ENCODE data around the gene HOXD12. TPM values are rescaled to one million over a fixed set of nuclear protein-coding genes. Genes with fewer than 3 reads are reported as not detected.
A peak's percentile ranks its signal among the peaks of the same experiment; 100 is the strongest.

The HOXD12 gene
- total RNA-seq, 1 experiment from 2014 or later = not detected

DNA sequence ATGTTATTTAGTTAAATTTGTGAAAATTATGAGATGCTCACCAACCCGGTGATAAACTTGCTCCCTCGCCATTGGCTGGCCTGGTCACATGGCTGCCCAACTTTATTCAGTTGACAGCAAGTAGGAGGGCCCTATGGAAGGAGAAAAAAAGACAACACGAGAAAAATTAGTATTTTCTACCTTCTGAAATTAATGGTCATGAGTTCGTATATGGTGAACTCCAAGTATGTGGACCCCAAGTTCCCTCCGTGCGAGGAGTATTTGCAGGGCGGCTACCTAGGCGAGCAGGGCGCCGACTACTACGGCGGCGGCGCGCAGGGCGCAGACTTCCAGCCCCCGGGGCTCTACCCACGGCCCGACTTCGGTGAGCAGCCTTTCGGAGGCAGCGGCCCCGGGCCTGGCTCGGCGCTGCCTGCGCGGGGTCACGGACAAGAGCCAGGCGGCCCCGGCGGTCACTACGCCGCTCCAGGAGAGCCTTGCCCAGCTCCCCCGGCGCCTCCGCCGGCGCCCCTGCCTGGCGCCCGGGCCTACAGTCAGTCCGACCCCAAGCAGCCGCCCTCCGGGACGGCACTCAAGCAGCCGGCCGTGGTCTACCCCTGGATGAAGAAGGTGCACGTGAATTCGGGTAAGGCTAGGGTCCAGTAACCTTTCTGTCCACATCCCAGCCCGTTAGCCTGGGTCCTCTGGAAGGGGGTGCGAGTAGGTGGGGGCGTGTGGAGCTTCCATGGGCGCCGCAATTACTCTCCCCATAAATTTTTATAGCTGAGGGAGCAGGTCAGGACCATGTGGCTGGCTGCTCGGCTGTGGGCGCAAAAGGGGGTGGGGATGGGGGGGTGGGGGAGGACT, 52.1 kb downstream of the HOXD12 start, which contains the start of gene HOXD4:
TSS of gene HOXD4 (plus strand) at position 109 of the 846 bp plus-strand sequence. CDS start at position 193, 84 bp downstream.
- H3K36me3 ChIP-seq (ENCODE audit: low read depth) = no peaks in the 10 kb centered on the region
- intact Hi-C loops (cut with micrococcal nuclease; ENCODE audit: unreplicated experiment) = no loop called here
- no peaks in the 10 kb centered on the region for H3K9me3 ChIP-seq (ENCODE audit: insufficient read depth, low read depth)
- H4K20me1 ChIP-seq (ENCODE audit: insufficient read depth) = no peaks in the 10 kb centered on the region
- peaks cover 89% of the 10 kb centered on the region for H3K27me3 ChIP-seq (ENCODE audit: insufficient read depth, low read depth)
- CTCF ChIA-PET = no interaction called here
- H3K9me2 ChIP-seq (ENCODE audit: insufficient read depth) = no peaks in the 10 kb centered on the region
- no peaks in the 10 kb centered on the region for H3K79me2 ChIP-seq (ENCODE audit: low read depth)
- TF ChIP-seq CTCF (conservative IDR thresholded peaks at IDR 0.05) = no peak
- TF ChIP-seq EZH2 (IDR thresholded peaks at IDR 0.05; ENCODE audit: low read depth) = no peak
- H3K27ac ChIP-seq = no peak within 1 kb of the TSS
- H3F3A ChIP-seq (ENCODE audit: insufficient read depth, low read depth) = no peaks in the 10 kb centered on the region
- POLR2A ChIA-PET (ENCODE audit: unreplicated experiment) = no interaction called here
- H3K4me3 ChIP-seq = no peak within 1 kb of the TSS
- DNase-seq = no peak
- no peaks in the 10 kb centered on the region for H3K4me1 ChIP-seq (replicated peaks; ENCODE audit: insufficient read depth)
- H3K4me2 ChIP-seq = no peak within 1 kb of the TSS
- no TSS peak for BruUV-seq (replicated peaks)
- H2AFZ ChIP-seq = no peak within 1 kb of the TSS

Small RNA genes lying within 50 kb of the gene (microRNA-seq; reads per million reads assigned to microRNA genes)
- gene MIR10B (ENCODE audit: borderline number of aligned reads, borderline replicate concordance) = 118 reads per million, percentile 53 among the genes with 10 or more reads in this experiment

Other genes starting within 250 kb of the HOXD12 start
- 24.8 and 43.8 TPM in 2 replicates for gene LNPK, start 97.5 kb upstream of the HOXD12 start, total RNA-seq (2021)
- gene EVX2, start 15.8 kb upstream of the HOXD12 start, total RNA-seq (2021) = not detected in 2 replicates
- not detected in 2 replicates for gene HOXD13, start 7.1 kb upstream of the HOXD12 start, total RNA-seq (2021)
- not detected in 2 replicates for gene HOXD11, start 7.5 kb downstream of the HOXD12 start, total RNA-seq (2021)
- not detected in 2 replicates for gene HOXD10, start 17.0 kb downstream of the HOXD12 start, total RNA-seq (2021)
- gene HOXD9, start 22.9 kb downstream of the HOXD12 start, total RNA-seq (2021) = not detected in 2 replicates
- 0.39 and 0.50 TPM in 2 replicates for gene HOXD8, start 29.9 kb downstream of the HOXD12 start, total RNA-seq (2021)
- gene HOXD4, start 51.8 kb downstream of the HOXD12 start, total RNA-seq (2021) = not detected in 2 replicates
- gene HOXD3, start 57.5 kb downstream of the HOXD12 start, total RNA-seq (2021) = not detected in 2 replicates
- not detected in 2 replicates for gene HOXD1, start 88.9 kb downstream of the HOXD12 start, total RNA-seq (2021)
- gene MTX2, start 169.6 kb downstream of the HOXD12 start, total RNA-seq (2021) = 48.5 and 53.9 TPM in 2 replicates